Mesenchymal stem cell (in vitro differentiated cells and primary cell): ENCODE results near the gene BTD. TPM values are rescaled to one million over a fixed set of nuclear protein-coding genes. Genes with fewer than 3 reads are reported as not detected.
A peak's percentile ranks its signal among the peaks of the same experiment; 100 is the strongest.

ENCODE experiments used
- DNase-seq: peaks from one replicate; pipeline ENCODE4 v3.0.0-alpha.2; 2013
- H2AFZ ChIP-seq: one replicate; pipeline ENCODE4 v1.6.1; 2013; ENCODE audit warnings: low read depth, mild to moderate bottlenecking, control low read depth, inconsistent platforms, low read length, moderate library complexity
- H2AK5ac ChIP-seq: 2 replicates; pipeline ENCODE4 v1.6.1; 2013; ENCODE audit warnings: low read length, moderate library complexity, mild to moderate bottlenecking, inconsistent platforms; ENCODE audit not compliant: severe bottlenecking
- H2BK120ac ChIP-seq: one replicate; pipeline ENCODE4 v1.6.1; 2013; ENCODE audit warnings: low read depth, mild to moderate bottlenecking, inconsistent platforms, low read length, moderate library complexity
- H2BK12ac ChIP-seq, 2 experiments: one replicate each; pipeline ENCODE4 v1.6.1; 2013; ENCODE audit warnings: inconsistent platforms in 2 of 2, low read length in 2 of 2, mild to moderate bottlenecking in 2 of 2, moderate library complexity in 2 of 2, control low read depth in 1 of 2
- H2BK15ac ChIP-seq: one replicate; pipeline ENCODE4 v1.6.1; 2013; ENCODE audit warnings: mild to moderate bottlenecking, low read depth, inconsistent platforms; ENCODE audit not compliant: poor library complexity, severe bottlenecking
- H2BK5ac ChIP-seq: 2 replicates; pipeline ENCODE4 v1.6.1; 2013; ENCODE audit warnings: low read depth, mild to moderate bottlenecking, low read length, control low read depth, inconsistent platforms; ENCODE audit not compliant: poor library complexity, severe bottlenecking
- H3K14ac ChIP-seq, 2 experiments: one replicate each; pipeline ENCODE4 v1.6.1; 2013; ENCODE audit warnings: inconsistent platforms in 2 of 2, low read length in 2 of 2, control low read depth in 1 of 2, mild to moderate bottlenecking in 1 of 2, moderate library complexity in 1 of 2
- H3K18ac ChIP-seq, 2 experiments: one replicate each; pipeline ENCODE4 v1.6.1; 2013; ENCODE audit warnings: inconsistent platforms in 2 of 2, low read length in 2 of 2, control low read depth in 1 of 2, low read depth in 1 of 2, mild to moderate bottlenecking in 1 of 2
- H3K23ac ChIP-seq, 2 experiments: one replicate each; pipeline ENCODE4 v1.6.1; 2013; ENCODE audit warnings: inconsistent platforms in 2 of 2, low read length in 2 of 2, mild to moderate bottlenecking in 2 of 2, moderate library complexity in 2 of 2, control low read depth in 1 of 2
- H3K27ac ChIP-seq: 2 replicates; pipeline ENCODE4 v1.5.1; 2013; ENCODE audit warnings: mild to moderate bottlenecking, moderate library complexity, low read length, control low read depth, inconsistent platforms; ENCODE audit not compliant: poor library complexity, severe bottlenecking
- H3K27me3 ChIP-seq, 2 experiments: 2 replicates each; pipeline versions ENCODE4 v1.6.1 to v1.7.0; 2013; ENCODE audit warnings: low read length in 2 of 2, mild to moderate bottlenecking in 2 of 2, moderate library complexity in 2 of 2, control low read depth in 1 of 2, inconsistent platforms in 1 of 2; ENCODE audit not compliant: control insufficient read depth in 1 of 2, insufficient read depth in 1 of 2
- H3K36me3 ChIP-seq, 2 experiments: 2 replicates each; pipeline versions ENCODE4 v1.6.1 to v1.7.0; 2013; ENCODE audit warnings: low read length in 2 of 2, control low read depth in 1 of 2, inconsistent platforms in 1 of 2, low read depth in 1 of 2, mild to moderate bottlenecking in 1 of 2; ENCODE audit not compliant: insufficient read depth in 2 of 2, control insufficient read depth in 1 of 2
- H3K4ac ChIP-seq, 2 experiments: one replicate each; pipeline ENCODE4 v1.6.1; 2013; ENCODE audit warnings: inconsistent platforms in 2 of 2, low read length in 2 of 2, mild to moderate bottlenecking in 2 of 2, moderate library complexity in 2 of 2, control low read depth in 1 of 2, low read depth in 1 of 2
- H3K4me1 ChIP-seq: 2 replicates; pipeline ENCODE4 v1.6.1; 2013; ENCODE audit warnings: low read depth, low read length, control low read depth; ENCODE audit not compliant: control insufficient read depth, insufficient read depth
- H3K4me2 ChIP-seq: 2 replicates; pipeline ENCODE4 v1.6.1; 2013; ENCODE audit warnings: low read length, mild to moderate bottlenecking, inconsistent platforms; ENCODE audit not compliant: poor library complexity, severe bottlenecking
- H3K4me3 ChIP-seq, 2 experiments: 2 replicates each; pipeline versions ENCODE4 v1.5.1 to v1.7.0; 2013; ENCODE audit warnings: low read length in 2 of 2, mild to moderate bottlenecking in 2 of 2, control low read depth in 1 of 2, low read depth in 1 of 2; ENCODE audit not compliant: insufficient read depth in 1 of 2
- H3K79me1 ChIP-seq: replicated peaks from 2 replicates; pipeline ENCODE4 v1.6.1; 2013; ENCODE audit warnings: mild to moderate bottlenecking, control low read depth, low read length, inconsistent platforms; ENCODE audit not compliant: poor library complexity, severe bottlenecking
- H3K9ac ChIP-seq: 2 replicates; pipeline ENCODE4 v1.7.0; 2013; ENCODE audit warnings: mild to moderate bottlenecking, low read length, moderate library complexity
- H3K9me3 ChIP-seq: 2 replicates; pipeline ENCODE4 v1.7.0; 2013; ENCODE audit warnings: mild to moderate bottlenecking, low read length; ENCODE audit not compliant: control insufficient read depth
- H4K8ac ChIP-seq: one replicate; pipeline ENCODE4 v1.6.1; 2013; ENCODE audit warnings: inconsistent platforms, mild to moderate bottlenecking, low read length, moderate library complexity
- H4K91ac ChIP-seq: one replicate; pipeline ENCODE4 v1.6.1; 2013; ENCODE audit warnings: mild to moderate bottlenecking, low read length, inconsistent platforms
- WGBS: methylation state at CpG from one replicate; pipeline ENCODE4 v1.1.7; 2013; ENCODE audit warnings: mixed read lengths; 5-methylcytosine and 5-hydroxymethylcytosine counted together
- polyA plus RNA-seq, 2 experiments: library from polyadenylated mRNA; stranded (reverse); fragments of 200-250 nt; gene quantifications; one replicate each; pipeline ENCODE4 v1.2.3, GENCODE V29; 2013

The BTD gene, protein sequence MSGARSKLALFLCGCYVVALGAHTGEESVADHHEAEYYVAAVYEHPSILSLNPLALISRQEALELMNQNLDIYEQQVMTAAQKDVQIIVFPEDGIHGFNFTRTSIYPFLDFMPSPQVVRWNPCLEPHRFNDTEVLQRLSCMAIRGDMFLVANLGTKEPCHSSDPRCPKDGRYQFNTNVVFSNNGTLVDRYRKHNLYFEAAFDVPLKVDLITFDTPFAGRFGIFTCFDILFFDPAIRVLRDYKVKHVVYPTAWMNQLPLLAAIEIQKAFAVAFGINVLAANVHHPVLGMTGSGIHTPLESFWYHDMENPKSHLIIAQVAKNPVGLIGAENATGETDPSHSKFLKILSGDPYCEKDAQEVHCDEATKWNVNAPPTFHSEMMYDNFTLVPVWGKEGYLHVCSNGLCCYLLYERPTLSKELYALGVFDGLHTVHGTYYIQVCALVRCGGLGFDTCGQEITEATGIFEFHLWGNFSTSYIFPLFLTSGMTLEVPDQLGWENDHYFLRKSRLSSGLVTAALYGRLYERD
- polyA plus RNA-seq (2013, experiment 1 of 2): 16.3 TPM
- polyA plus RNA-seq (2013, experiment 2 of 2): 15.8 TPM

DNA sequence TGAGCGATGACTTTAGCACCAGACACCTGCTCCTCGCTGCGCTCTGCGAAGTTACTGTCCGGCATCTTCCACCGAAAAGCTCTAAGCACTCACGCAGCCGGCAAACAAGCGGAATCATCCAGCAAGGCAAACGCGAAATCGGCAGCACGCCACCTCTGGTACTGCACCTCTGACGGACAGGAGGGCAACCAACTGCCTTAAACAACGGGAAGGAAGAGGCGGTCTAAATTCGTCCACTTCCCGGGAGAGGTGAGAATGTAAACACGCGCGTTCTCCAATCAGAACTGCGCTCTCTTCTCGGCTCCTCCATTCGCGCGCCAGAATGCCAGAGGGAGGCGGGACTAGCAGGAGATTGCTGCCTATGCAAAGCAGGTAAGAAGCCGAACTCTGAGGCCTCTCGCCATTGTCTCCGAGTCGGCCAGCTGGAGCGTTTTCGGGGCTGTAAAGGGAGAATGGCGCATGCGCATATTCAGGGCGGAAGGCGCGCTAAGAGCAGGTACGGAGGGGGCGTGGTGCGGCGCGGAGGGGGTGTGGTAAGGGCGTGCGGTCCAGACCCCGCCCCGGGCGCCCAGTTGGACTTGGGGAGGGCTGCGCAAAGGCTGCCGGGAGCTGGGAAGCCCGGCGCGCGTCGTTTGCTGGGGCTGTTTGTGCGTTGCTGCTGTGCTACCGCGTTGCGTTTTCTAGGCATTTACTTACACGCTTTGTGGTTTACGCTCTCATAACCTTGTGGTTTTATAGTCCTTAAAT lies at the start of gene BTD, which contains the start of gene HACL1:
Gene BTD (plus strand): TSS at position 347 of the 747 bp plus-strand sequence. CDS start 33,695 bp downstream, outside the sequence.
Gene HACL1 (minus strand): TSS at position 171 of the 747 bp plus-strand sequence. CDS start 106 bp downstream, at position 65.
- no peaks in the 10 kb centered on the region for H3K9me3 ChIP-seq
- H2BK5ac ChIP-seq: no peak within 1 kb of the TSS
- peaks cover 2% of the 10 kb centered on the region for H3K4me1 ChIP-seq
- peak within 1 kb of the TSS; percentile 97 for H2AFZ ChIP-seq
- H2AK5ac ChIP-seq: no peak within 1 kb of the TSS
- H3K79me1 ChIP-seq: peaks cover 23% of the 10 kb centered on the region
- H3K27ac ChIP-seq: peak within 1 kb of the TSS; percentile 93
- H3K36me3 ChIP-seq: peaks cover 4 to 38% of the 10 kb centered on the region in 2 experiments
- peak; percentile 100 for DNase-seq
- H2BK12ac ChIP-seq: peak within 1 kb of the TSS in 1 of 2 experiments; percentile 23
- peak within 1 kb of the TSS; percentile 54 to 61 for H3K23ac ChIP-seq
- no peak within 1 kb of the TSS for H3K4ac ChIP-seq
- no peak within 1 kb of the TSS for H2BK120ac ChIP-seq
- peak within 1 kb of the TSS; percentile 34 for H2BK15ac ChIP-seq
- no peak within 1 kb of the TSS for H4K91ac ChIP-seq
- peak within 1 kb of the TSS; percentile 86 for H3K4me2 ChIP-seq
- peak within 1 kb of the TSS; percentile 69 to 88 for H3K18ac ChIP-seq
- peak within 1 kb of the TSS; percentile 95 for H3K9ac ChIP-seq
- peak within 1 kb of the TSS in 1 of 2 experiments; percentile 96 for H3K14ac ChIP-seq
- no peaks in the 10 kb centered on the region for H3K27me3 ChIP-seq
- H3K4me3 ChIP-seq: peak within 1 kb of the TSS; percentile 94 to 96
- H4K8ac ChIP-seq: peak within 1 kb of the TSS; percentile 89
- under 1% methylated on average over 55 of the region's 61 CpGs for WGBS

DNA sequence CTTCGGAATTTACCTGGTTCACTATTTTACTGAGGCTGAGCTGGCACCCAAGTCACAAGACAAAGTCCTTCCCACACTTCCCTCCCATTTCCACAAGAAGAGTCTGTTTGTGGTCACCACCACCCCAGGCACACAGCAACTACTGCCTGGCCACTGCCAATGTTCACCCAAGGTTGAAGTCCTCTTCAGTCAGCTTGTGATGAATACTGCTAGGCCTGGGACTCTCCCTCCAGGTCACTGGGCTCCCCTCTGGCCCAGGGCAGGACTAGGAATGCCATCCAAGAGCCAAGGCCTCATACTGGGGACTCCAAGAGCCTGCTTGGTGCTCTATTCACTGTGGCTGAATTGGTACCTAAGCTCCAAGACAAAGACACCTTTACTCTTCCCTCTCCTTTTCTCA lies 49.6 kb upstream of the BTD start:
- H4K8ac ChIP-seq: no peak overlapping the region

DNA sequence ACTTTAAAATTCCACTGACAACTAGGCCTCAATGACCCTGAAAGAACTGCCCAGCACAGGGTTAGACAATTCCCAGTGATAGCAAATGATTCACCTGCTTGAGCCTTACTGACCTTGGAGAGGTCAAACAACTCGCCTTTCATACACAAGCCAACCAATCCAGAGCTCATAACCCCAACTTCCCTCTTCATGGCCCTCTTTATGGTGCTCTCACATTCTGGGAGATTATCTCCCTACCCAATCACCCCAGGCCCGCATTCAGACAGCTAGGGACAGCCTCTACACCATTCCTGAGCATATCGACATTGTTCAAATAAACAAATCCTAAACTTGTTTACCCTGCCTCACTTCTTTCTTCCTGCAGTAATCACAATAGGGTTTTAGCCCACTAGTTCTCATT lies 47.8 kb upstream of the BTD start:
- Histone ChIP-seq H3K27me3 (no peaks in the 10 kb centered on the region), H3K14ac (no peak overlapping the region), H3K27ac (no peak overlapping the region), H2AFZ (no peak overlapping the region), H3K9me3 (no peaks in the 10 kb centered on the region), H3K4me2 (no peak overlapping the region), H3K18ac (no peak overlapping the region), H3K23ac (no peak overlapping the region), H3K4me3 (no peak overlapping the region), H2BK15ac (no peak overlapping the region), H2AK5ac (no peak overlapping the region), H3K9ac (no peak overlapping the region), H3K79me1 (no peaks in the 10 kb centered on the region), H3K4me1 (no peaks in the 10 kb centered on the region), H2BK120ac (no peak overlapping the region), H3K4ac (no peak overlapping the region), H3K36me3 (peaks cover 32 to 40% of the 10 kb centered on the region in 2 experiments), H4K91ac (no peak overlapping the region), H2BK12ac (no peak overlapping the region), H2BK5ac (no peak overlapping the region), H4K8ac (no peak overlapping the region)
- DNase-seq: no peak
- WGBS: 78% methylated on average over 3 of the region's 3 CpGs

More for the DNA sequence above, 49.6 kb upstream of the BTD start:
- no peak overlapping the region for H2BK120ac ChIP-seq
- H3K27me3 ChIP-seq: no peaks in the 10 kb centered on the region
- no peak overlapping the region for H3K4me3 ChIP-seq
- no peak overlapping the region for H2AFZ ChIP-seq
- H3K27ac ChIP-seq: no peak overlapping the region
- no peak overlapping the region for H2BK15ac ChIP-seq
- peaks cover 29 to 40% of the 10 kb centered on the region in 2 experiments for H3K36me3 ChIP-seq
- no peak overlapping the region for H4K91ac ChIP-seq
- H2BK5ac ChIP-seq: no peak overlapping the region
- H2BK12ac ChIP-seq: no peak overlapping the region
- H2AK5ac ChIP-seq: no peak overlapping the region
- no peaks in the 10 kb centered on the region for H3K9me3 ChIP-seq
- no peak overlapping the region for H3K23ac ChIP-seq
- no peak for DNase-seq
- no peaks in the 10 kb centered on the region for H3K79me1 ChIP-seq
- WGBS: 91% methylated on average over 1 of the region's 1 CpG
- H3K9ac ChIP-seq: no peak overlapping the region
- no peak overlapping the region for H3K14ac ChIP-seq
- H3K4ac ChIP-seq: no peak overlapping the region
- no peak overlapping the region for H3K4me2 ChIP-seq
- no peaks in the 10 kb centered on the region for H3K4me1 ChIP-seq
- no peak overlapping the region for H3K18ac ChIP-seq

DNA sequence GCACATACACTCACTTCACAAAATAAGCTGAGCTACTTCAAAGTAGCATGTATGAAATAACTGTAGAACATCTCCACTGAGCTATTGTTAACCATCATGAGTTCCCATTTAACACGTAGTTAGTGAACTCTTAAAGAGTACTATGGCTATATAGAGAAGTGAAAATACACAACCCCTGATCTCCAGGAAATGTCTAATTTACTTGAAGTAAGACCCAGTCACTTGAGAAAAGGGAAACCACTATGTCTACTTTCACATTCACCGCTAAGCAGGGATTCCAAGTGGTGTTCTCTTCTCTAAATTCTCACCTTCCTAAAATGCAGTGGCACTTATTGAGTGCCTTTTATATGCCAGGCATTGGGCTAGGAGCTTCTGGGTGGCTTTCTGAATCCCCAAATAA lies 45.0 kb upstream of the BTD start:
- WGBS: 100% methylated on average over 1 of the region's 2 CpGs
- Histone ChIP-seq H3K36me3 (peaks cover 22 to 54% of the 10 kb centered on the region in 2 experiments), H3K27me3 (no peaks in the 10 kb centered on the region), H2BK15ac (no peak overlapping the region), H3K4ac (no peak overlapping the region), H2BK120ac (no peak overlapping the region), H2BK5ac (no peak overlapping the region), H2AK5ac (no peak overlapping the region), H3K79me1 (peaks cover 1% of the 10 kb centered on the region), H2BK12ac (no peak overlapping the region), H3K18ac (no peak overlapping the region), H4K91ac (no peak overlapping the region), H3K4me3 (no peak overlapping the region), H3K9ac (peak overlapping the region; percentile 33), H3K4me2 (no peak overlapping the region), H3K9me3 (no peaks in the 10 kb centered on the region), H4K8ac (no peak overlapping the region), H2AFZ (no peak overlapping the region), H3K23ac (no peak overlapping the region), H3K4me1 (no peaks in the 10 kb centered on the region), H3K14ac (no peak overlapping the region), H3K27ac (no peak overlapping the region)
- DNase-seq: no peak
